ENCODE data around the gene SYCP1. TPM values are rescaled to one million over a fixed set of nuclear protein-coding genes. Genes with fewer than 3 reads are reported as not detected.

SYCP1 gene
- total RNA-seq, 2 experiments from 2014 or later: not detected

- DNase-seq: peak in 2 of 14 experiments; percentile 6 to 8
- CTCF ChIA-PET: no interaction called here
Observed at GRCh38 chr1:114956570-114956969, 101.9 kb downstream of the SYCP1 start.

GRCh38 chr1:114959423-114959822, 104.8 kb downstream of the SYCP1 start:
- Histone ChIP-seq H3K9me3 (ENCODE audit: control insufficient read depth in 1 of 2, insufficient read depth in 1 of 2, low read length in 2 of 2) (no peaks in the 10 kb centered on the region), H3K4me1 (ENCODE audit: insufficient read depth, low read length) (no peaks in the 10 kb centered on the region), H3K36me3 (ENCODE audit: insufficient read depth, low read length) (no peaks in the 10 kb centered on the region), H3K27me3 (ENCODE audit: control insufficient read depth in 1 of 2, insufficient read depth in 2 of 2, low read length in 2 of 2) (peaks cover 0 to 15% of the 10 kb centered on the region in 2 experiments), H3K27ac (ENCODE audit: low read depth in 1 of 2, low read length in 2 of 2) (no peak overlapping the region), H3K4me3 (ENCODE audit: low read length) (no peak overlapping the region)
- no peaks in the 10 kb centered on the region for H3K36me3 Mint-ChIP-seq (ENCODE audit: low read depth)
- peaks cover 72% of the 10 kb centered on the region for H3K27me3 Mint-ChIP-seq
- peaks cover 3% of the 10 kb centered on the region for H3K9me3 Mint-ChIP-seq
- CTCF ChIA-PET: no interaction called here
- POLR2A ChIA-PET: no interaction called here
- TF ChIP-seq CTCF (IDR thresholded peaks at IDR 0.05): no peak
- ATAC-seq (ENCODE audit: poor library complexity) (no peak), DNase-seq (no peak)
- H3K4me3 Mint-ChIP-seq: no peak overlapping the region
- H3K4me1 Mint-ChIP-seq (ENCODE audit: low read depth): no peaks in the 10 kb centered on the region
- H3K27ac Mint-ChIP-seq: no peak overlapping the region
- intact Hi-C loops (cut with DNase I, micrococcal nuclease): no loop called here

More at GRCh38 chr1:114956570-114956969, 101.9 kb downstream of the SYCP1 start:
- Mint-ChIP-seq H3K4me3 (no peak overlapping the region), H3K27me3 (peaks cover 49% of the 10 kb centered on the region), H3K36me3 (ENCODE audit: low read depth) (no peaks in the 10 kb centered on the region), H3K27ac (no peak overlapping the region), H3K4me1 (ENCODE audit: low read depth) (no peaks in the 10 kb centered on the region), H3K9me3 (peaks cover under 1% of the 10 kb centered on the region)
- Histone ChIP-seq H3K27me3 (ENCODE audit: control insufficient read depth in 1 of 2, insufficient read depth in 2 of 2, low read length in 2 of 2) (peaks cover 0 to 15% of the 10 kb centered on the region in 2 experiments), H3K4me3 (ENCODE audit: low read length) (no peak overlapping the region), H3K36me3 (ENCODE audit: insufficient read depth, low read length) (no peaks in the 10 kb centered on the region), H3K27ac (ENCODE audit: low read depth in 1 of 2, low read length in 2 of 2) (no peak overlapping the region), H3K9me3 (ENCODE audit: control insufficient read depth in 1 of 2, insufficient read depth in 1 of 2, low read length in 2 of 2) (no peaks in the 10 kb centered on the region), H3K4me1 (ENCODE audit: insufficient read depth, low read length) (no peaks in the 10 kb centered on the region)
- no peak for ATAC-seq (ENCODE audit: poor library complexity)
- POLR2A ChIA-PET: no interaction called here
- intact Hi-C loops (cut with DNase I, micrococcal nuclease): no loop called here
- TF ChIP-seq CTCF (IDR thresholded peaks at IDR 0.05): no peak

- Histone ChIP-seq H3K9me3 (ENCODE audit: control insufficient read depth in 1 of 2, insufficient read depth in 1 of 2, low read length in 2 of 2) (peaks cover 0 to 3% of the 10 kb centered on the region in 2 experiments), H3K4me3 (ENCODE audit: low read length) (no peak overlapping the region), H3K36me3 (ENCODE audit: insufficient read depth, low read length) (no peaks in the 10 kb centered on the region), H3K27me3 (ENCODE audit: control insufficient read depth in 1 of 2, insufficient read depth in 2 of 2, low read length in 2 of 2) (peaks cover 0 to 9% of the 10 kb centered on the region in 2 experiments), H3K27ac (ENCODE audit: low read depth in 1 of 2, low read length in 2 of 2) (no peak overlapping the region), H3K4me1 (ENCODE audit: insufficient read depth, low read length) (no peaks in the 10 kb centered on the region)
- peaks cover 29% of the 10 kb centered on the region for H3K27me3 Mint-ChIP-seq
- H3K36me3 Mint-ChIP-seq (ENCODE audit: low read depth): no peaks in the 10 kb centered on the region
- no peak overlapping the region for H3K27ac Mint-ChIP-seq
- no peaks in the 10 kb centered on the region for H3K4me1 Mint-ChIP-seq (ENCODE audit: low read depth)
- H3K9me3 Mint-ChIP-seq: peaks cover 1% of the 10 kb centered on the region
- ATAC-seq (ENCODE audit: poor library complexity): no peak
- intact Hi-C loops (cut with DNase I, micrococcal nuclease): loop anchor here in 1 of 2 experiments (10.0 kb wide), 1 partner anchor 618 kb away; no protein-coding TSS in a partner anchor
- no peak for DNase-seq
- ChIA-PET POLR2A (no interaction called here), CTCF (interaction anchor here (2.9 kb wide), 1 partner anchor 136 kb away, joined by 16 read pairs; no protein-coding TSS in a partner anchor)
- no peak overlapping the region for H3K4me3 Mint-ChIP-seq
- TF ChIP-seq CTCF (IDR thresholded peaks at IDR 0.05): no peak
Observed at GRCh38 chr1:114976891-114977290, 122.2 kb downstream of the SYCP1 start.
